Stimulated activated naive B cell treated with anti-CD40 and anti-IgM and Interleukin-4, amounts not matched to agents 10 μg/mL and 1 μg/mL and 100 μg/mL, for 72 hours (primary cell): ENCODE results near the gene GABRB2.

Experiments
- ATAC-seq, 2 donors: fragments of 150-1000 bp; cut with Tn5 transposase; replicated peaks; 2 replicates each; pipeline ENCODE4 v1.10.0; 2021; ENCODE audit warnings: moderate library complexity in 1 of 2
- DNase-seq: peaks from one replicate; pipeline ENCODE4 v3.0.0; 2021
- H3K27ac Mint-ChIP-seq: one replicate; pipeline ENCODE4 v1.8.0; 2022; ENCODE audit warnings: mild to moderate bottlenecking, mixed read lengths
- H3K27me3 Mint-ChIP-seq, 2 donors: one replicate each; pipeline ENCODE4 v1.8.0; 2022; ENCODE audit warnings: mixed read lengths in 2 of 2
- H3K36me3 Mint-ChIP-seq, 2 donors: one replicate each; pipeline ENCODE4 v1.8.0; 2022; ENCODE audit warnings: mixed read lengths in 2 of 2, mild to moderate bottlenecking in 1 of 2
- H3K4me1 Mint-ChIP-seq, 2 donors: one replicate each; pipeline ENCODE4 v1.8.0; 2022; ENCODE audit warnings: mixed read lengths in 2 of 2, mild to moderate bottlenecking in 1 of 2
- H3K4me3 Mint-ChIP-seq, 2 donors: one replicate each; pipeline ENCODE4 v1.8.0; 2022; ENCODE audit warnings: mild to moderate bottlenecking in 2 of 2, mixed read lengths in 2 of 2, moderate library complexity in 1 of 2
- H3K9me3 Mint-ChIP-seq, 2 donors: one replicate each; pipeline ENCODE4 v1.8.0; 2022; ENCODE audit warnings: mixed read lengths in 2 of 2, mild to moderate bottlenecking in 1 of 2

The GABRB2 gene

DNA sequence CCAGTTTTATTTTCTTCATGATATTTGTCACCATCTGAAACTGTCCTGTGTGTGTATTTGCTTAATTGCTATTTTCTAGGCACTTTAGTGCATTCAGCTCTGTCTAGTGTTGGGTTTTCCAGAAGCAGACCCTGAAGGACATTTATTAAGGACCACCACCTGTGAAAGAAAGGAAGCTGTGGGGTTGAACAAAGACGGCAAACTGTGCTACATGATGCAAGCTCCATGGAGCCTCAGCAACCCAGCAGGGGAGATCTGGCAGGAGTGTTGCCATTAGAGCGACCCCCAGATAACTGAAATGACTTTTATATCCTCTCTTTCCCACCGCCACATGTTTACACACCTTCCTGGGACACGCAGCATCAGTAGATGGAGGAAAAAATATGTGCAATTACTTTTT is 125.5 kb downstream of the GABRB2 start:
- H3K27me3 Mint-ChIP-seq = no peaks in the 10 kb centered on the region
- H3K27ac Mint-ChIP-seq = no peak overlapping the region
- H3K36me3 Mint-ChIP-seq = no peaks in the 10 kb centered on the region
- no peaks in the 10 kb centered on the region for H3K4me1 Mint-ChIP-seq
- ATAC-seq (no peak), DNase-seq (no peak)
- no peak overlapping the region for H3K4me3 Mint-ChIP-seq
- H3K9me3 Mint-ChIP-seq = no peaks in the 10 kb centered on the region

DNA sequence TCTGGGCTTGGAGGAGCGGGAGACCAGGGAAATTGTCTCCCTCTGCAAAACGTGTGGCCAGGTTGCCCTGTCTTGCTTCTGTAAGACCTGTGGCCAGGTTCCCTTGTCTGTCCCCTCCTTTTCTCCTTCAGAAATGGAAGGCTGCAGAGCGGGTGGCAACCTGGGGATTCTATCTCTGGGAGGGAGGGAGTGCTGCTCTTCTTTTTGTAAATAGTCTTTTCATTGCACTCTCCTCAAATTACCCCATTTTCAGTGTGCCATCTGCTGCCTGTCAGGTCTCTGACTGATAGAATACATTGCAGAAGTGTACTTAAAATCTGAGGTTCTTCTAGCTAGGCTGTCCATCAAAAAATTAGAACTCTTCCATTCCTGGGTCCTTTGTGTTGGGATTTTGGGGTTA is 126.0 kb downstream of the GABRB2 start:
- Mint-ChIP-seq H3K27ac (no peak overlapping the region), H3K36me3 (no peaks in the 10 kb centered on the region), H3K4me3 (no peak overlapping the region), H3K9me3 (no peaks in the 10 kb centered on the region), H3K27me3 (no peaks in the 10 kb centered on the region), H3K4me1 (no peaks in the 10 kb centered on the region)
- ATAC-seq = no peak
- DNase-seq = no peak

DNA sequence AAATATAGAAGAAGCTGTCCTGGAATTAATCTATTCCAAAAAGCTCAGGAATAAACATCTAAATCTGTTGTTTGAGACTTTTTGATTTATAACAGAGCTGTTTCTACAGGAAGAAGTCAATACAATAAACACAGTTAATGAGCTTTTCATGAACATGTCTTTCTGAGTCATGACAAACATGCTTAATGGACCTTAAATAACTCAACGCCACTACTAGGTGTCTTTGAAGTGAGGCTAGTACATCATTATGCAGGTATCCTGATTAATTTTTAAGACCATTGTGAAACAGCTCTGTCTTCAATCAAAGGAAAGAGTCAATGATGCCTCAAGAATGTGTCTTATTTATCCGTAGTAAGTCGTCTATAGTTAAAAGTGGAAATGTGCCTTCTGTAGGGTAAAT is 131.6 kb downstream of the GABRB2 start:
- Mint-ChIP-seq H3K4me1 (no peaks in the 10 kb centered on the region), H3K27me3 (no peaks in the 10 kb centered on the region), H3K9me3 (no peaks in the 10 kb centered on the region)

DNA sequence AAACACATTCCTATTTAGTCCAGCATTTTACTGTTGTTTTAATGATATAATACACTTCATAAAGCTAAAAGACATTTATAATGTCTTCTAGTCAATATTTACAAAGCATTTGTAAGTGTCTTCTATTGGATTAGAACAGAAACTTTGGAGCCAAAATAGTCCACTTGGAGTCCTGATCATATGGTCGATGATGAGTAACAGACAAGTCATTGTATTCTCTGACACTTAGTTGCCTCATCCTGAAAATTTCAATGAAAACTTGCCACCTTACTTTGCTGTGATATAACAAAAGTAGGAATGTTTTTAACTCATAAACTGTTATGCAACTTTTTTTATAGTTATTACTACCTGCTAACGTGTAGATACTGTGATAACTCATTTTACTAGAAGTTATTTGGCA is 132.5 kb downstream of the GABRB2 start:
- ATAC-seq (no peak), DNase-seq (no peak)
- Mint-ChIP-seq H3K4me1 (no peaks in the 10 kb centered on the region), H3K27me3 (no peaks in the 10 kb centered on the region), H3K27ac (no peak overlapping the region), H3K9me3 (no peaks in the 10 kb centered on the region), H3K4me3 (no peak overlapping the region), H3K36me3 (no peaks in the 10 kb centered on the region)

More for the DNA sequence above, 131.6 kb downstream of the GABRB2 start:
- Mint-ChIP-seq H3K36me3 (no peaks in the 10 kb centered on the region), H3K27ac (no peak overlapping the region), H3K4me3 (no peak overlapping the region)
- DNase-seq (no peak), ATAC-seq (no peak)

DNA sequence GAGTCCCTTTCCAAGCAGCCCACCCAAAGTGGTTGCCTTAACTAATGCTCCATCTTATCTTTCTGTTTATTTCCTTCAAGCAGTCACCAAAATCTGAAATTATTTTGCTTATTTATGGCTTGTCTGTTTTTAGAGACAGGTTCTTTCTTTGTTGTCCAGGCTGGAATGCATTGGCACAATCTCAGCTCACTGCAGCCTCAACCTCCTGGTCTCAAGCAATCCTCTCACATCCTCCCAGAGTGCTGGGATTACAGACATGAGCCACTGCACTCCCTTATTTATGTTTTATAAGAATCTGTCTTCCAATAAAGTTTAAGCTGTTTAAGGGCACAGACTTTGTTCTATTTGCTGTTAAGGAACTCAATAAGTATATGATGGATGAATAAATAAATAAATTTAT is 133.7 kb downstream of the GABRB2 start:
- Mint-ChIP-seq H3K4me3 (no peak overlapping the region), H3K27ac (no peak overlapping the region), H3K9me3 (no peaks in the 10 kb centered on the region), H3K4me1 (no peaks in the 10 kb centered on the region), H3K27me3 (no peaks in the 10 kb centered on the region), H3K36me3 (no peaks in the 10 kb centered on the region)
- DNase-seq = no peak
- no peak for ATAC-seq

DNA sequence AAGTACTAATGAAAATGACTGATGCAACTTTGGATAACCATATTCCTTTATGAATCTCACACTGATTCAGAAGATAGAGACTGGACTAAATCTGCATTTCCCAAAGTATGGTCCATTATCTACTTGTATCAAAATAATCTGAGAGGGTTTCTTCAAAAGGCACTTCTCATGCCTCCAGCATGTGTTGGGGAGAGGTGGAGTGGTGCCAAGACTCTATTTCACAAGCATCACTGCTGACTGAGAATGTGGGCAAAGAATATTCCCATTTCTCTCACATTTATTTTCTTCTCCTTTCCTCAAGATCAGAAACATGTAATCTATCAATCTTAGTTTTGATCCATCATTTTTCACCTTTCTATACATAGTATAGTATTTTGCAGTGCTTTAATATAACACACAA is 135.4 kb downstream of the GABRB2 start:
- ATAC-seq (no peak), DNase-seq (no peak)
- Mint-ChIP-seq H3K9me3 (no peaks in the 10 kb centered on the region), H3K4me3 (no peak overlapping the region), H3K27me3 (no peaks in the 10 kb centered on the region), H3K36me3 (no peaks in the 10 kb centered on the region), H3K27ac (no peak overlapping the region), H3K4me1 (no peaks in the 10 kb centered on the region)

DNA sequence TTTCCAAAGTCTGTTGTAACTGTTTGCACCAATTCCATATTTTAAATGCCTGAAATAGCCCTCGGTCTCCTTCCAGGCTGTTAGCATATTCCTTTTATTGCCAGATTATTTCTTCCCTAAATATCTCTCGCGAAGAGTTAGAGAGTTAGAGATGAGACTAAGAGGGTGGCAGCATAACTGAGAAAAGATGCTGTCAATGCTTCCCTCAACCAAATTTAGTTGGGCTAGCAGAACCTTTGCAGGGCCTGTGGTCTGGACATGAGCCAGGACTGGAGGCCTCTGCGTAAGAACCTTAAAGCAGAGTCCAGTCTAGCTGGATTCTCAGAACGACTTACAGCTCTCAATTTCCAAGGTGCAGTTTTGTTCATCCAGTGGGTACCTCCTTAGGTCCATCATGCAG is 135.9 kb downstream of the GABRB2 start:
- ATAC-seq = no peak
- no peak overlapping the region for H3K4me3 Mint-ChIP-seq
- no peak overlapping the region for H3K27ac Mint-ChIP-seq
- DNase-seq = no peak
- H3K9me3 Mint-ChIP-seq = no peaks in the 10 kb centered on the region
- H3K27me3 Mint-ChIP-seq = no peaks in the 10 kb centered on the region
- H3K36me3 Mint-ChIP-seq = no peaks in the 10 kb centered on the region
- no peaks in the 10 kb centered on the region for H3K4me1 Mint-ChIP-seq

DNA sequence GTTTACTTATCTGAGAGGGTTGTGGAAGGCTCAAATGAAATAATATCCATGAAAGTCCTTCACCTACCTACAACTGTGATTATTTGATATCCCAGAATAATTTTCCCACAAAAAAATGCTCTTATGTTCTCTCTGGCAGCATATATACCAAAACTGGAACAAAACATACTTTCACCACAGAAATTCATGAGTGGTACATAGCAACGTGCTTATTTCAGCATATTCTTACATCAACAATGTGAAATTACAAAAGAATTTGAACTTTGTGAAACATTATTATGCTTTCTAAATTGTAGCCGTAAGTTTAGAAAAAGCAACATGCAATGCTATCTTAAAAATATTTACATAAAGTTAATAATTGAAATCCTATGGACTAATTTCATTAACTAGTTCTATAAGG is 137.1 kb downstream of the GABRB2 start:
- no peaks in the 10 kb centered on the region for H3K27me3 Mint-ChIP-seq
- H3K9me3 Mint-ChIP-seq = no peaks in the 10 kb centered on the region
- ATAC-seq = no peak
- H3K36me3 Mint-ChIP-seq = no peaks in the 10 kb centered on the region
- H3K4me1 Mint-ChIP-seq = no peaks in the 10 kb centered on the region
- no peak overlapping the region for H3K27ac Mint-ChIP-seq
- no peak for DNase-seq
- H3K4me3 Mint-ChIP-seq = no peak overlapping the region

DNA sequence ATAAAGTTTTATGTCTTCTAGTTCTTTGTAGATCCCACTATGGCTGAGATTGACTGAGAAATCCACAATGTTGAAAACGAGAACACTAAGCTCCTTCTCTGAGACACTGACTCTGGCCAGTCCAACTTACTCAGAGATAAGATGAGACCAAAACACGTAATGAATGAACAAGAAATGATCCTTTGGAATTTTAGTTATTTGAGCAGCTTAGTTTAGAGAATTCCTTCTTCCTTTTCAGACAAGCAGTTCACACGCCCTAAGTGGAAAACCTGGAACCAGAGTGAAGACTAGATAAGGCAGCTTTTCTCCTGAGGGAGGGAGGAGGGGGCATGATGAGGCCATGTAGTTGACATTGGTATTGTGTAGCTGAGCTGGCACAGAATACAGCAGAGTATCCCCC is 139.6 kb downstream of the GABRB2 start:
- Mint-ChIP-seq H3K4me3 (no peak overlapping the region), H3K27me3 (no peaks in the 10 kb centered on the region), H3K36me3 (no peaks in the 10 kb centered on the region), H3K27ac (no peak overlapping the region), H3K4me1 (no peaks in the 10 kb centered on the region), H3K9me3 (no peaks in the 10 kb centered on the region)
- DNase-seq (no peak), ATAC-seq (no peak)

DNA sequence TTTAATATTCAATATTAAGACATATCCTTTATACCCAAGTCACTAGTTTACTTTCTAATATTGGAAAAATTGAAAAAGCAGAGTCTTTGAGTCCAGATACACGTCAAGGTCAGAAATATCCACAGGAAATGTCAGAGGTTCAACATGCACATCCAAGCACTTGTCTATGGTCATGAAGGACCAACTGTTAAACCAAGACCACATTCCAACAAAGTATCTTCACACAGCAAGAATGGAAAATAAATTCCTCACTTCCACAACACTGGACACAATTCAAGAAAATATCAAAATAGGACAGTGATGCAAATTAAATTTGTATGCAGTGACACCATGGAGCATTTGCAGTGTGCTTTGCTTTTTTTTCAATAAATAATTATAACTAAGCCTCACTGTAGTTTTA is 142.5 kb downstream of the GABRB2 start:
- H3K4me1 Mint-ChIP-seq = no peaks in the 10 kb centered on the region
- no peaks in the 10 kb centered on the region for H3K36me3 Mint-ChIP-seq
- no peaks in the 10 kb centered on the region for H3K9me3 Mint-ChIP-seq
- no peaks in the 10 kb centered on the region for H3K27me3 Mint-ChIP-seq
- H3K4me3 Mint-ChIP-seq = no peak overlapping the region
- ATAC-seq (no peak), DNase-seq (no peak)
- H3K27ac Mint-ChIP-seq = no peak overlapping the region

DNA sequence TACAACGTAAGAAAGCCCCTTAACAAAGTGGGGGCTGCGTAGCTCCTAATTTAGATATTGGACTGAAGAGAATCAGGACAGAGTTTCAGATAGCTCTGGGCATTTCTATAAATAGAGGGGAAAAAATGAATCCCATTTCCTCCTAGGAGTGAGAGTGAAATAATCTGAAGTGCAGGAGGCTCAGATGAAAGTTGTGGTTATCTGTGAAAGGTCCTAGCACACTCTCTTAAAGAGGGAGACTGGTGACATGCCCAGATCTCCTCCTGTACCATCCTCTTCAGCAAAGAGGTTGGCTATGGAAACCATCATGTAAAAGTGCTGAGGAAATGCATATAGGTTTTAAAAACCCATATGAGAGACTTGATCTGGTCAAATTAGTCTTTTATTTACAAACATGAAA is 143.4 kb downstream of the GABRB2 start:
- Mint-ChIP-seq H3K27me3 (no peaks in the 10 kb centered on the region), H3K4me3 (no peak overlapping the region), H3K4me1 (no peaks in the 10 kb centered on the region), H3K27ac (no peak overlapping the region), H3K36me3 (no peaks in the 10 kb centered on the region), H3K9me3 (no peaks in the 10 kb centered on the region)
- no peak for DNase-seq
- no peak for ATAC-seq

DNA sequence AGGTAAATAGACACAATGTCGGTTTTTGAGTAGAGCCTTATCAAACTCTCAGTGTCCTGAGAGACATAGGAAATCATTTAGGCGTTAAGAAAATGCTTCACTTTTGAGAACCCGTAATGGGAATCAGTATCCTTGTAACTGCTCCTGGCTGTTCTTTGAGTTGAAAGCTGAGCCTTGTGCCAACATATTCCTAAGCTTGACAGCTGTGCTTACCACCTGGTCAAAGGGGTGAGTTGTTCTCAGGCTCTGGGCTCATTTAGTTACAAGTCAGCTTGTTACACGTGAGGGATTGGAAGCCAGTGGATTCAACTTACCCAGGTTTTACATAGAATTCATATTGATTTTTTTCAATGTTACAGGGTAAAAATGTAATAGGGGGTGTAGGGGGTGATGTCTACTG is 145.9 kb downstream of the GABRB2 start:
- no peak overlapping the region for H3K27ac Mint-ChIP-seq
- H3K4me3 Mint-ChIP-seq = no peak overlapping the region
- no peaks in the 10 kb centered on the region for H3K4me1 Mint-ChIP-seq
- no peak for DNase-seq
- no peak for ATAC-seq
- no peaks in the 10 kb centered on the region for H3K27me3 Mint-ChIP-seq
- no peaks in the 10 kb centered on the region for H3K9me3 Mint-ChIP-seq
- H3K36me3 Mint-ChIP-seq = no peaks in the 10 kb centered on the region

DNA sequence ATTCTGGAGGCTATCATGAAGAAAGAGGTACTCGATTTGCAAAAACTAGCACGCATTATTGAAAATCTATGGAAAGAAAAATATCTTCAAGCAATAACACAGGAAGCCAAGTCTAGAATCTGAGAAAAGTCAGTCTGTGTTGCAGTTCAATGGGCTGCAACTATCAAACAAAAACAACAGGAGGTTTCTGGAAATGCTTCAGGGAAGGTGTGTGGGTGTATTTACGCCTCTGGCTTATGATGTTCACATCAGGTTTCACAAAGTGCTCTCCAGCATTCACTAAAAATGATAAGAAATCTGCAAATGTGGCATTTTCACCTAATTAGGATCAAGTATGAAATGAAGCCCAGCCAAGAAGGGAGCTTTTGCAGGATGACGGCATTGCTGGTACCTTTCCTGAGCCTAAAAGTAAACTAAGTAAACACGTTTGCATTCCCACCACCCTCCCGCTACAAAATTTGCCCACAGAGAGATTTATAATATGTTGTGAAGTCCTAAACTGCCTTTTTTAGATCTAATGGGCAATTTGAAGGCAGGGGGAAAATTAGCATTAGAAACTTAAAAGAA is 146.4 kb downstream of the GABRB2 start:
- DNase-seq = no peak
- no peak overlapping the region for H3K27ac Mint-ChIP-seq
- no peaks in the 10 kb centered on the region for H3K36me3 Mint-ChIP-seq
- H3K9me3 Mint-ChIP-seq = no peaks in the 10 kb centered on the region
- H3K27me3 Mint-ChIP-seq = no peaks in the 10 kb centered on the region
- no peak overlapping the region for H3K4me3 Mint-ChIP-seq
- no peak for ATAC-seq
- no peaks in the 10 kb centered on the region for H3K4me1 Mint-ChIP-seq

DNA sequence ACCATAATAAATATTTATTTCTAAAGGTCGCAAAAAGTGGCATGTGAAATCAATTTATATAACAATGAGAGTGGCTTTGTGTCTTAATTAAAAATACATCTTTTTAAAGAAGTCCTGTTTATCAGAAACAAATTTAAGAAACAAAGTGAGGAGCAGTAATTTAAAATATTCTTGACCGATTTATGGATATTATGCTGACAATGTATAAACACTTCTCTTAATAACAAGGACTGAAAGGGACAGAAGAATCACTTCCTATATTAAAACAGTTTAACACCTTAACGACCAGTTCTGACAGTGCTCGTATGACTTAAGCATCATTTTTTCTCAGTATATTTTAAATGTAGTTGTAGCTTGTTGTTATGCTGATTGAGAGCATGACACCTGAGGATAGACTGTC is 149.1 kb downstream of the GABRB2 start:
- H3K27me3 Mint-ChIP-seq = no peaks in the 10 kb centered on the region
- H3K36me3 Mint-ChIP-seq = no peaks in the 10 kb centered on the region
- DNase-seq (no peak), ATAC-seq (no peak)
- no peaks in the 10 kb centered on the region for H3K4me1 Mint-ChIP-seq
- H3K4me3 Mint-ChIP-seq = no peak overlapping the region
- H3K27ac Mint-ChIP-seq = no peak overlapping the region
- no peaks in the 10 kb centered on the region for H3K9me3 Mint-ChIP-seq

DNA sequence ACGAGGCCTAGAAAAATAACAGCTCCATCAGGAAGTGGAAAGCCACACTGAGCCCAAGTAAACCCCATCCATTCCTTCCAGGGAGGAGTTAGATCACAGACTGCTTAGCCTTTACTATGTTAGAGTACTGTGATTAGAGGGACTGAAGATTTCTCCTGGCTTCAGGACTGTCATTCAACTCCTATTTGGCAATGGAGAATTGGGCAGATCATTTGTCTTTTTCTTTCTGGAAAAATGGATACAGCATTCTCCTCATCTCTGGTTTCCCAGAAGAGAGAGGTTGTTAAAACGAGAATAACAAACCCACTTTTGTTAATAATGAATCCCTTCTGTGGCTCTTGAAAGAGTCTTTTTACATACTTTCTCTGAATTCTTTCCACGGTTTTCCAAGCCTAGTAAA is 150.4 kb downstream of the GABRB2 start:
- no peaks in the 10 kb centered on the region for H3K36me3 Mint-ChIP-seq
- H3K4me3 Mint-ChIP-seq = no peak overlapping the region
- DNase-seq = no peak
- no peak overlapping the region for H3K27ac Mint-ChIP-seq
- H3K9me3 Mint-ChIP-seq = no peaks in the 10 kb centered on the region
- no peaks in the 10 kb centered on the region for H3K27me3 Mint-ChIP-seq
- no peaks in the 10 kb centered on the region for H3K4me1 Mint-ChIP-seq
- ATAC-seq = no peak

DNA sequence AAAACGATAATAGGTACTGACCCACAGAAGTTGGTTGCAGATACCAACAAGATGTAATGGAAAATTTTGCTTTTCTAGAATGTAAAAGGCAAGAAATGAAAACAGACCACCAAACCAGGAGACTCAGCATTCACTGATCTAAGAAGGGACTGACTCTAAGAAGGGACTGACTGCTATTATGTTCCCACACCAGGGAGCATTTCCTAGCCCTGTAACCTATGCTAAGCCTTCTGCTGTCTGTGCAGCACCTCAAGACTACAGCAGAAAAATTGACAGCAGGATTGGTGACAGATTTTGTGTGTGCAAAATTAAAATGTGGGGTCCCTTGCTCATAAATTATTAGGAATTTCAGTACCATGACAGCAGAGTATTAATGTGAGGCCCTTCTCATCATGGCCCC is 154.8 kb downstream of the GABRB2 start:
- no peak overlapping the region for H3K27ac Mint-ChIP-seq
- no peaks in the 10 kb centered on the region for H3K9me3 Mint-ChIP-seq
- DNase-seq (no peak), ATAC-seq (no peak)
- H3K4me3 Mint-ChIP-seq = no peak overlapping the region
- H3K27me3 Mint-ChIP-seq = no peaks in the 10 kb centered on the region
- no peaks in the 10 kb centered on the region for H3K4me1 Mint-ChIP-seq
- H3K36me3 Mint-ChIP-seq = no peaks in the 10 kb centered on the region
